T-helper 2 cell treated with Interferon-gamma antibody and Interleukin-4, amounts not matched to agents 5 μg/mL and 100 μg/mL, for 36 hours (primary cell): Measurements from ENCODE around the gene MTA2.
"Not testable (repeated sequence)": the region's sequence is repeated elsewhere in the genome, so short reads cannot be mapped to it uniquely, and the experiment has no call there.

Experiments
- DNase-seq: peaks from one replicate; pipeline ENCODE4 v3.0.0; 2021; ENCODE audit warnings: low spot score
- H3K27ac Mint-ChIP-seq: one replicate; pipeline ENCODE4 v1.8.0; 2021; ENCODE audit warnings: mild to moderate bottlenecking, mixed read lengths
- H3K27me3 Mint-ChIP-seq: one replicate; pipeline ENCODE4 v1.8.0; 2021; ENCODE audit warnings: low read depth, mixed read lengths
- H3K36me3 Mint-ChIP-seq: one replicate; pipeline ENCODE4 v1.8.0; 2021; ENCODE audit warnings: low read depth, mixed read lengths
- H3K4me1 Mint-ChIP-seq: one replicate; pipeline ENCODE4 v1.8.0; 2021; ENCODE audit warnings: low read depth, mixed read lengths
- H3K4me3 Mint-ChIP-seq: one replicate; pipeline ENCODE4 v1.8.0; 2022; ENCODE audit warnings: mild to moderate bottlenecking, moderate library complexity, mixed read lengths
- H3K9me3 Mint-ChIP-seq: one replicate; pipeline ENCODE4 v1.8.0; 2021; ENCODE audit warnings: mixed read lengths

Gene MTA2

GRCh38 chr11:62601372-62602140 is at the start of gene MTA2:
TSS of gene MTA2 (minus strand) at chr11:62601865. CDS start at chr11:62601450, 415 bp downstream.
- peak within 1 kb of the TSS; percentile 92 for H3K27ac Mint-ChIP-seq
- H3K9me3 Mint-ChIP-seq: no peaks in the 10 kb centered on the region
- peaks cover 70% of the 10 kb centered on the region for H3K36me3 Mint-ChIP-seq
- DNase-seq: peak; percentile 99
- H3K4me3 Mint-ChIP-seq: peak within 1 kb of the TSS; percentile 91
- no peaks in the 10 kb centered on the region for H3K27me3 Mint-ChIP-seq
- H3K4me1 Mint-ChIP-seq: peaks cover 36% of the 10 kb centered on the region

- not testable (repeated sequence) for H3K4me3 Mint-ChIP-seq, H3K27me3 Mint-ChIP-seq, H3K27ac Mint-ChIP-seq, H3K9me3 Mint-ChIP-seq, DNase-seq
- H3K4me1 Mint-ChIP-seq: peaks cover 18% of the 10 kb centered on the region
- H3K36me3 Mint-ChIP-seq: peaks cover 26% of the 10 kb centered on the region
Measured at GRCh38 chr11:62650283-62650682, 48.6 kb upstream of the MTA2 start.

- Mint-ChIP-seq H3K27ac (no peak overlapping the region), H3K4me1 (peaks cover 19% of the 10 kb centered on the region), H3K27me3 (no peaks in the 10 kb centered on the region), H3K36me3 (peaks cover 29% of the 10 kb centered on the region), H3K9me3 (no peaks in the 10 kb centered on the region), H3K4me3 (no peak overlapping the region)
- DNase-seq: no peak
Measured at GRCh38 chr11:62649486-62649885, 47.8 kb upstream of the MTA2 start.

- H3K4me1 Mint-ChIP-seq: peaks cover 17% of the 10 kb centered on the region
- DNase-seq: no peak
- H3K27ac Mint-ChIP-seq: no peak overlapping the region
- H3K36me3 Mint-ChIP-seq: peaks cover 33% of the 10 kb centered on the region
- no peak overlapping the region for H3K4me3 Mint-ChIP-seq
- no peaks in the 10 kb centered on the region for H3K9me3 Mint-ChIP-seq
- no peaks in the 10 kb centered on the region for H3K27me3 Mint-ChIP-seq
Measured at GRCh38 chr11:62648967-62649364, 47.3 kb upstream of the MTA2 start.

GRCh38 chr11:62648185-62648966 is 46.7 kb upstream of the MTA2 start:
- no peak for DNase-seq
- no peak overlapping the region for H3K4me3 Mint-ChIP-seq
- no peaks in the 10 kb centered on the region for H3K27me3 Mint-ChIP-seq
- H3K4me1 Mint-ChIP-seq: peaks cover 14% of the 10 kb centered on the region
- H3K36me3 Mint-ChIP-seq: peaks cover 32% of the 10 kb centered on the region
- no peak overlapping the region for H3K27ac Mint-ChIP-seq
- no peaks in the 10 kb centered on the region for H3K9me3 Mint-ChIP-seq

- DNase-seq: no peak
- Mint-ChIP-seq H3K36me3 (peaks cover 34% of the 10 kb centered on the region), H3K9me3 (no peaks in the 10 kb centered on the region), H3K4me3 (no peak overlapping the region), H3K4me1 (peaks cover 15% of the 10 kb centered on the region), H3K27ac (no peak overlapping the region), H3K27me3 (no peaks in the 10 kb centered on the region)
Measured at GRCh38 chr11:62647609-62648005, 45.9 kb upstream of the MTA2 start.

- H3K27me3 Mint-ChIP-seq: no peaks in the 10 kb centered on the region
- H3K36me3 Mint-ChIP-seq: peaks cover 33% of the 10 kb centered on the region
- H3K4me3 Mint-ChIP-seq: peak overlapping the region; percentile 99
- DNase-seq: no peak
- no peaks in the 10 kb centered on the region for H3K9me3 Mint-ChIP-seq
- H3K4me1 Mint-ChIP-seq: peaks cover 13% of the 10 kb centered on the region
- peak overlapping the region; percentile 97 for H3K27ac Mint-ChIP-seq
Measured at GRCh38 chr11:62646825-62647608, 45.4 kb upstream of the MTA2 start.

- peaks cover 18% of the 10 kb centered on the region for H3K4me1 Mint-ChIP-seq
- no peaks in the 10 kb centered on the region for H3K9me3 Mint-ChIP-seq
- peaks cover 33% of the 10 kb centered on the region for H3K36me3 Mint-ChIP-seq
Measured at GRCh38 chr11:62645946-62646824, 44.5 kb upstream of the MTA2 start, which contains the start of gene GANAB. TSS of gene GANAB (minus strand) at chr11:62646613. CDS start at chr11:62646599, 14 bp downstream.

GRCh38 chr11:62645671-62645945 is 43.9 kb upstream of the MTA2 start:
- H3K9me3 Mint-ChIP-seq: no peaks in the 10 kb centered on the region
- no peak for DNase-seq
- H3K36me3 Mint-ChIP-seq: peaks cover 36% of the 10 kb centered on the region
- peaks cover 21% of the 10 kb centered on the region for H3K4me1 Mint-ChIP-seq
- H3K4me3 Mint-ChIP-seq: peak overlapping the region; percentile 99
- peak overlapping the region; percentile 97 for H3K27ac Mint-ChIP-seq
- H3K27me3 Mint-ChIP-seq: no peaks in the 10 kb centered on the region

More at GRCh38 chr11:62645946-62646824, 44.5 kb upstream of the MTA2 start, which contains the start of gene GANAB:
- peak within 1 kb of the TSS; percentile 99 for H3K4me3 Mint-ChIP-seq
- H3K27ac Mint-ChIP-seq: peak within 1 kb of the TSS; percentile 97
- H3K27me3 Mint-ChIP-seq: no peaks in the 10 kb centered on the region
- DNase-seq: peak; percentile 99

- DNase-seq: no peak
- H3K27ac Mint-ChIP-seq: no peak overlapping the region
- peak overlapping the region; percentile 27 for H3K4me3 Mint-ChIP-seq
- H3K27me3 Mint-ChIP-seq: no peaks in the 10 kb centered on the region
- no peaks in the 10 kb centered on the region for H3K9me3 Mint-ChIP-seq
- peaks cover 37% of the 10 kb centered on the region for H3K36me3 Mint-ChIP-seq
- peaks cover 28% of the 10 kb centered on the region for H3K4me1 Mint-ChIP-seq
Measured at GRCh38 chr11:62644220-62644619, 42.6 kb upstream of the MTA2 start.

- Mint-ChIP-seq H3K4me1 (peaks cover 16% of the 10 kb centered on the region), H3K36me3 (peaks cover 76% of the 10 kb centered on the region), H3K4me3 (no peak overlapping the region), H3K27me3 (no peaks in the 10 kb centered on the region), H3K9me3 (no peaks in the 10 kb centered on the region), H3K27ac (no peak overlapping the region)
- no peak for DNase-seq
Measured at GRCh38 chr11:62632492-62632891, 30.8 kb upstream of the MTA2 start.

GRCh38 chr11:62627713-62628112 is 26.0 kb upstream of the MTA2 start:
- no peaks in the 10 kb centered on the region for H3K9me3 Mint-ChIP-seq

GRCh38 chr11:62622476-62623089 is 20.9 kb upstream of the MTA2 start:
- H3K9me3 Mint-ChIP-seq: no peaks in the 10 kb centered on the region
- H3K36me3 Mint-ChIP-seq: peaks cover 46% of the 10 kb centered on the region
- H3K4me3 Mint-ChIP-seq: peak overlapping the region; percentile 85
- H3K4me1 Mint-ChIP-seq: peaks cover 19% of the 10 kb centered on the region
- H3K27ac Mint-ChIP-seq: peak overlapping the region; percentile 97
- no peak for DNase-seq
- no peaks in the 10 kb centered on the region for H3K27me3 Mint-ChIP-seq

More at GRCh38 chr11:62627713-62628112, 26.0 kb upstream of the MTA2 start:
- no peak for DNase-seq
- no peaks in the 10 kb centered on the region for H3K27me3 Mint-ChIP-seq
- no peak overlapping the region for H3K4me3 Mint-ChIP-seq
- peaks cover 4% of the 10 kb centered on the region for H3K4me1 Mint-ChIP-seq
- H3K36me3 Mint-ChIP-seq: peaks cover 72% of the 10 kb centered on the region
- H3K27ac Mint-ChIP-seq: peak overlapping the region; percentile 62
